ENCODE data around the gene NIM1K. TPM values are rescaled to one million over a fixed set of nuclear protein-coding genes. Genes with fewer than 3 reads are reported as not detected.
"Not testable (repeated sequence)": the region's sequence is repeated elsewhere in the genome, so short reads cannot be mapped to it uniquely, and the experiment has no call there.

NIM1K gene
- total RNA-seq, 1 donor: 1.9 TPM

DNA sequence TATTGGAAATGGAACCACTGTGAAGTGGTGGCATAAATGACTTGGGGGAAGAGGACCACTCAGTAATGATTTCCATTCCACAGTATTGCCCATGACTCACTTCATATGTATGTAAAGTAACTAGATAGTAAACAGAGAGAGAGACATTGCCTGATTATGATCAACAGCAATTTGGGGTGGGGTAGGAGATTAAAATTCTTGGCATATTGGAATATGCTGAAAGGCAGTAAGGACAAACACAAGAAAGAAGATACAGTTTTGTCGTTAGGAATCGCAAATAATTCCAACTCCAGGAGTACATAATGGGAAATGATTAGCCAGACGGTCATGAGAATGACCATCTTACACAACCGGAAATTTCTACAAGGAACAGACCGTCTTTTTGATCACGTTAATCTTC, 122.7 kb downstream of the NIM1K start:
- TF ChIP-seq, protein P1, sequence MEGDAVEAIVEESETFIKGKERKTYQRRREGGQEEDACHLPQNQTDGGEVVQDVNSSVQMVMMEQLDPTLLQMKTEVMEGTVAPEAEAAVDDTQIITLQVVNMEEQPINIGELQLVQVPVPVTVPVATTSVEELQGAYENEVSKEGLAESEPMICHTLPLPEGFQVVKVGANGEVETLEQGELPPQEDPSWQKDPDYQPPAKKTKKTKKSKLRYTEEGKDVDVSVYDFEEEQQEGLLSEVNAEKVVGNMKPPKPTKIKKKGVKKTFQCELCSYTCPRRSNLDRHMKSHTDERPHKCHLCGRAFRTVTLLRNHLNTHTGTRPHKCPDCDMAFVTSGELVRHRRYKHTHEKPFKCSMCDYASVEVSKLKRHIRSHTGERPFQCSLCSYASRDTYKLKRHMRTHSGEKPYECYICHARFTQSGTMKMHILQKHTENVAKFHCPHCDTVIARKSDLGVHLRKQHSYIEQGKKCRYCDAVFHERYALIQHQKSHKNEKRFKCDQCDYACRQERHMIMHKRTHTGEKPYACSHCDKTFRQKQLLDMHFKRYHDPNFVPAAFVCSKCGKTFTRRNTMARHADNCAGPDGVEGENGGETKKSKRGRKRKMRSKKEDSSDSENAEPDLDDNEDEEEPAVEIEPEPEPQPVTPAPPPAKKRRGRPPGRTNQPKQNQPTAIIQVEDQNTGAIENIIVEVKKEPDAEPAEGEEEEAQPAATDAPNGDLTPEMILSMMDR (IDR thresholded peaks at IDR 0.05; ENCODE audit: insufficient read depth, low read length): no peak
- no peak for DNase-seq (ENCODE audit: low read depth)
- no peak overlapping the region for H3K4me3 ChIP-seq (ENCODE audit: low read depth, low read length)

DNA sequence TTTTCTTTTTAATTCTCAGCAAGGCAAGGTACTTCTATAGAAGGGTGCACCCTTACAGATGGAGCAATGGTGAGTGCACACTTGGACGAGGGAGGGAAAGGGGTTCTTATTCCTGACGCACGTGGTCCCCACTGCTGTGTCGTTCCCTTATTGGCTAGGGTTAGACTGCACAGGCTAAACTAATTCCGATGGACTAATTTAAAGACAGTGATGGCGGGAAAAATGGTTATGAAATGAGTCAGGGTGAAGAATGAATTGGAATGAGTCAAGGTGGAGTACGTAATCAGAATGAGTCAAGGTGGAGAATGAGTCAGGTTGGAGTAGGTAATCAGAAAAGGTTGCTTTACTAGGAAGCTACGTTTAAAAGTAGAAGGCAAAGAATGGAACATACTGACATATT, 123.2 kb downstream of the NIM1K start:
- DNase-seq (ENCODE audit: low read depth): no peak
- H3K4me3 ChIP-seq (ENCODE audit: low read depth, low read length): no peak overlapping the region
- TF ChIP-seq, protein P1 (IDR thresholded peaks at IDR 0.05; ENCODE audit: insufficient read depth, low read length): no peak

DNA sequence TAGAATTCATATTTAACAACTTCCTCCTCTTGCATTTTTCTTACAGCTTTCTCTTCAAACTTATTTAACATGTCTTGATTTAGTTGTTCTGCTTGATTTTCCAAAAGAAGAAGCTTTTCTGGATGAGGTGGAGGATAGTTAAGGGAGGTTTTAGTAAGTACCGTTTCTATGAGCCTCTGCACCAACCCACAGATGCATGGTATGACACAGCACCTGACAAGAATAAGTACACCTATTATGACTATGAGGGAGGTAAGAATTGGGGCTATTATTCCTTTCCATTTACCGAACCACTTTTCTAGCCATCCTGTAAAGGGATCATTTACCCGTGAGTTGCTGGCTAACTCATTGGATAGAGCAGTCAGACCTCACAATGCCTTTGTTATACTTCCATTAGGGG, 123.7 kb downstream of the NIM1K start:
- DNase-seq (ENCODE audit: low read depth): no peak
- no peak overlapping the region for H3K4me3 ChIP-seq (ENCODE audit: low read depth, low read length)
- TF ChIP-seq, protein P1 (IDR thresholded peaks at IDR 0.05; ENCODE audit: insufficient read depth, low read length): no peak

DNA sequence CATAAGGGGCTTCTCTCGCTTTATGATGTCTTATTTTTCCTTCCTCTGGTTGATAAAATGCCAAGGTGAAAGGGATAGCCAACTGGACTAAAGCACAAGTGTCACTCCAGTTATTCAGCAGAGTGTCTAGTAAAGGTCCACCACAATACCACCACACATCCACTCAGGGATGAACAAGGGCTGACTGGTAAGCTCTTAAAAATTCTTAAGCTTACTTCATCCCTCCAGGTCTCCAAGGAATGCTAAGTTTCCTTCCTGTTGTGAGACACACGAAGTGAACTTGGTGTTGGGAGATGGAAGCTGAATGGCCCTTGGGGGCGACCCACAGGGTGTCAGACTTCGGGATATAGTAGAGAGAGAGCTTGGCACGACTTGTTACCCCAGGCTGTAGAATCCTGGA, 124.4 kb downstream of the NIM1K start:
- no peak for DNase-seq (ENCODE audit: low read depth)
- no peak overlapping the region for H3K4me3 ChIP-seq (ENCODE audit: low read depth, low read length)
- TF ChIP-seq, protein P1 (IDR thresholded peaks at IDR 0.05; ENCODE audit: insufficient read depth, low read length): no peak

DNA sequence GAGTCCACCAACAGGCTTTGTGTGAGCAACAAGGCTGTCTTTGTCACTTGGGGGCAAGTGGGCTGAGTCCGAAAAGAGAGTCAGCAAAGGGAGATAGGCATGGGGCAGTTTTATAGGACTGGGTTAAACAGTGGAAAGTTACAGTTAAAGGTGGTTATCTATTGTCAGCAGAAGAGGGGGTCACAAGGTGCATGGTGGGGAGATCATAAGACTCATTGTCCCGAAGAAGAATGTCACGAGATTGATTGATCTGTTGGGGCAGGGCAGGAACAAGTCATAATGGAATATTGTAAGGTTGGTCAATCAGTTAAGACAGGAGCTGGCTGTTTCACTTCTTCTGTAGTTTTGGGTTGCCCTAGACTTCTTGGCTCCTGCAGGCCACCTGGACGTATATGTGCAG, 128.8 kb downstream of the NIM1K start:
- TF ChIP-seq, protein P1 (IDR thresholded peaks at IDR 0.05; ENCODE audit: insufficient read depth, low read length): no peak
- DNase-seq (ENCODE audit: low read depth): no peak
- H3K4me3 ChIP-seq (ENCODE audit: low read depth, low read length): no peak overlapping the region

DNA sequence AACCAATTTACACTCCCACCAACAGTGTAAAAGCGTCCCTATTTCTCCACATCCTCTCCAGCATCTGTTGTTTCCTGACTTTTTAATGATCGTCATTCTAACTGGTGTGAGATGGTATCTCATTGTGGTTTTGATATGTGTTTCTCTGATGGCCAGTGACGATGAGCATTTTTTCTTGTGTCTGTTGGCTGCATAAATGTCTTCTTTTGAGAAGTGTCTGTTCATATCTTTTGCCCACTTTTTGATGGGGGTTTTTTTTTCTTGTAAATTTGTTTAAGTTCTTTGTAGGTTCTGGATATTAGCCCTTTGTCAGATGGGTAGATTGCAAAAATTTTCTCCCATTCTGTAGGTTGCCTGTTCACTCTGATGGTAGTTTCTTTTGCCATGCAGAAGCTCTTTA, 131.5 kb downstream of the NIM1K start:
- DNase-seq (ENCODE audit: low read depth); H3K4me3 ChIP-seq (ENCODE audit: low read depth, low read length): not testable (repeated sequence)

DNA sequence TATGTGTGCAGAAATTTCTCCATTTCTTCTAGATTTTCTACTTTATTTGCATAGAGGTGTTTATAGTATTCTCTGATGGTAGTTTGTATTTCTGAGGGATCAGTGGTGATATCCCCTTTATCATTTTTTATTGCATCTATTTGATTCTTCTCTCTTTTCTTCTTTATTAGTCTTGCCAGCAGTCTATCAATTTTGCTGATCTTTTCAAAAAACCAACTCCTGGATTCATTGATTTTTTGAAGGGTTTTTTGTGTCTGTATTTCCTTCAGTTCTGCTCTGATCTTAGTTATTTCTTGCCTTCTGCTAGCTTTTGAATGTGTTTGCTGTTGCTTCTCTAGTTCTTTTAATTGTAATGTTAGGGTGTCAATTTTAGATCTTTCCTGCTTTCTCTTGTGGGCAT, 133.6 kb downstream of the NIM1K start:
- H3K4me3 ChIP-seq (ENCODE audit: low read depth, low read length); DNase-seq (ENCODE audit: low read depth): not testable (repeated sequence)

Small RNA genes within 50 kb of the gene (small RNA-seq; reads per million reads assigned to genes)
- not detected for gene AC106800.4

Other genes starting within 250 kb of the NIM1K start
- gene ANXA2R, start 151.9 kb upstream of the NIM1K start, total RNA-seq (ENCODE audit: low replicate concordance): 3.0 and 3.4 TPM in 2 replicates
- gene ZNF131, start 71.3 kb upstream of the NIM1K start, total RNA-seq (ENCODE audit: low replicate concordance): 42.3 and 43.7 TPM in 2 replicates
- gene HMGCS1, start 121.2 kb downstream of the NIM1K start, total RNA-seq (ENCODE audit: low replicate concordance): 37.6 and 90.5 TPM in 2 replicates
- gene CCL28, start 220.2 kb downstream of the NIM1K start, total RNA-seq (ENCODE audit: low replicate concordance): 5.1 and 5.6 TPM in 2 replicates